ENCODE measurements around the gene FRA10AC1. TPM values are rescaled to one million over a fixed set of nuclear protein-coding genes. Genes with fewer than 3 reads are reported as not detected.

Gene FRA10AC1, protein sequence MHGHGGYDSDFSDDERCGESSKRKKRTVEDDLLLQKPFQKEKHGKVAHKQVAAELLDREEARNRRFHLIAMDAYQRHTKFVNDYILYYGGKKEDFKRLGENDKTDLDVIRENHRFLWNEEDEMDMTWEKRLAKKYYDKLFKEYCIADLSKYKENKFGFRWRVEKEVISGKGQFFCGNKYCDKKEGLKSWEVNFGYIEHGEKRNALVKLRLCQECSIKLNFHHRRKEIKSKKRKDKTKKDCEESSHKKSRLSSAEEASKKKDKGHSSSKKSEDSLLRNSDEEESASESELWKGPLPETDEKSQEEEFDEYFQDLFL
- 3.4 and 5.8 TPM in 2 replicates for total RNA-seq

DNA sequence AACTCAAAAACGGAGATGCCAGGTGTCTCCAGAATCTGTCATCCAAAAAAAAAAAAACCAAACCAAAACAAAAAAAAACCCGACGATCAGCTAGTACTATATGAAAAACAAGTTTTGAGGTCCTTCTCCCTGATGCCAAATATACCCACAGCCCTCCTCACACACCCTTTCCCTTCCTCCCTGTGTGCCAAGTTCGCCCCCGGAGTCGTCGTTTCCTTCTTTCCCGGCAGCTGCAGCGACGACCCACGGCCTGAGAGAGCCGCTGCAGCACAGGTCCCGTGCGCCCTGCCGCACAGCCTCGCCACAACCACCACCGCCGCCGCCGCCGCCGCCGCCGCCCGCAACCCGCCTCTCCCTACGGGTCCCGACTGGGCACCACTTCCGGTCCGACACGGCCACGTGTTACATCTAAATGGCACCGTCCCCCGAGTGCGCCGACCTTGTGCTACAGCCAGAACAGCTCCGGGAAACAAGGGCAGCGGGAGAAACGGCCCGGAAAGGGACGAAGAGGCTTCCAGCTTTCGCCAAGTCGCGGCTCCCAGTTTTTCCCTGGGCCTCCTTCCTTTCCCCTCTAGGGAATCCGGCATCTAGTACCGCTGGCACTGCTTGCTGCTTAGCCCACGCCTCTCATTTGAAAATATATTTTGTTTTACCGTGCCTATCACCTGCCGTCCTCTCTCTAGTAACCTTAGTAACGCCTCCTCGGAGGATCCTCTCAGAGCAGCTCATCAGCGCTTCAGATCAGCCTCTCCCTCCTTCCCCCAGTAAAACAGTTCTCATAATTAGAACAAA lies at the start of gene FRA10AC1:
TSS of gene FRA10AC1 (minus strand) at position 383 of the 792 bp plus-strand sequence. CDS start 2,486 bp downstream, outside the sequence.

Other genes with a start within 250 kb of the FRA10AC1 start
- gene MYOF, start 220.3 kb downstream of the FRA10AC1 start, total RNA-seq: 99.0 and 125 TPM in 2 replicates
- 6.4 and 7.8 TPM in 2 replicates for gene CEP55, start 206.0 kb downstream of the FRA10AC1 start, total RNA-seq
- gene FFAR4, start 135.9 kb downstream of the FRA10AC1 start, total RNA-seq: not detected in 2 replicates
- gene RBP4, start 101.4 kb downstream of the FRA10AC1 start, total RNA-seq: not detected in 2 replicates
- not detected in 2 replicates for gene PDE6C, start 90.1 kb downstream of the FRA10AC1 start, total RNA-seq
- gene LGI1, start 55.3 kb upstream of the FRA10AC1 start, total RNA-seq: not detected in 2 replicates
- gene SLC35G1, start 191.4 kb upstream of the FRA10AC1 start, total RNA-seq: 4.9 and 5.8 TPM in 2 replicates